HG03103 (cell line): ENCODE measurements around the gene GPER1.

Experiments
- ATAC-seq: cut with Tn5 transposase; IDR thresholded peaks from one replicate; pipeline ENCODE4 v1.9.1; 2021; ENCODE audit warnings: low read depth; ENCODE audit not compliant: unreplicated experiment

GPER1 gene

GRCh38 chr7:1053816-1054370, 34.0 kb upstream of the GPER1 start:
- no peak for ATAC-seq

DNA sequence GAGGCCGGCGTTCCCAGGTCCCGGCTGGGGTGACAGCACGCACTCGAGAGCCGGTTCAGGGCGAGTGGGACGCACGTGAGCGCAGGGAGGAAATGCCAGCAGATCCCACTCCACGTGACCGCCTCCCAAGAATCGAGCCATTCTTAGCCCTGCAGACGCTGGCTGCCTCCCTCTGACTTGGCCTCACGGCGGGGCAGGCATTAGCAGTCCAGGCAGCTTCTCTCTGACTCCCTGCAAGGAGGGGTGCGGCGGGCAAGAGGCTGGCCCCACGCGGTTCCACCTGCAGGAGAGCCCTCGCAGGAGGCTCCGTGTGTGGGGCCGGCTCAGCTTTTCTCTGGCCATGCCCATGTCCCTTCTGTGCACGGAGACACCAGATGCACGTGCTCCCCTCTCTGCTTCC, 33.5 kb upstream of the GPER1 start:
- no peak for ATAC-seq

GRCh38 chr7:1054861-1055450, 33.0 kb upstream of the GPER1 start:
- ATAC-seq, result no peak

GRCh38 chr7:1055491-1055955, 32.4 kb upstream of the GPER1 start:
- no peak for ATAC-seq

- no peak for ATAC-seq
Observed at GRCh38 chr7:1055956-1056784, 31.7 kb upstream of the GPER1 start.

DNA sequence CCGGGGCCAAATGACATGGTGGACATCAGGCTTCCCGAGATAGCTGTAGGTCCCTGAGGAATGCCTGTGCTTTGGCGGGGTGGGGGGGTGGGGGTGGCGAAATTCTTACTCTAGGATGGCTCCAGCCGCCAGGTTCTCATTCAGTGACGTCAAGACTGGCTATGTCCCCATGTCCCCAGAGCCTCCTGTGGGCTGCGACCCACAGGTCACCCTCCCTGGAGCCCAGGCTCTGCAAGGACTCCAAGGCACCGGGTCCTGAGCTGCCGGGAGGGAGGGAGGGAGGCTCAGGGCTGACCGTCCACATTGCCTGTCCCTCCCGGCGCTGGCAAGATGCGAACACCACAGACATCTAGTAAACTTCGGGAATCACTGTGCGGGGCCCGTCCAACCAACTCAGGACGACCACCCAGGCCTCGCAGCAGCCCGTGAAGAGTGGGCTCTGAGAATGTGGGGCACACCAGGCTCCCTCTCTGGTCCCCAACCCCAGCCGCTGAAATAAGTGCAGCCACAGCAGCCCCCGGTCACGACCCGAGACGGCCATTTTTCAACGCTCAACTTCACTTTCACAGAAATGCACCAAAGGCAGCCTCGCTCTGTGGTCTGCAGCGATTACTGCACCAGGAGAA, 31.0 kb upstream of the GPER1 start:
- ATAC-seq, result no peak

- no peak for ATAC-seq
Observed at GRCh38 chr7:1057416-1058291, 30.3 kb upstream of the GPER1 start.

GRCh38 chr7:1058311-1058710, 29.6 kb upstream of the GPER1 start:
- ATAC-seq, result no peak

DNA sequence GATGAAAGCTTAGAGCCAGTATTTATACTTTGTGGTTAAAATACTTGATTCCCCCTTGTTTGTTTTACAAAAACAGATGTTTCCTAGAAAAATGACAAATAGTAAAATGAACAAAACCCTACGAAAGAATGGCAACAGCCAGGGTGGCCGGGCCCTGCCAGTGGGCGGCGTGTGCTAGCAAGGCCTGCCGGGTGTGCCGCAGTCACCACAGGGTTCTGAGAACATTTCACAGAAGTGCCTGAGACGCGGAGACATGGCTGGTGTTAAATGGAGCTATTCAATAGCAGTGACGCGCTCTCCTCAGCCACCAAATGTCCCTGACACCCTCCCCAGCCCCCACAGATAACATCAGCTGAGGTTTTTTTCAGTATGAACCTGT, 29.1 kb upstream of the GPER1 start:
- ATAC-seq, result no peak

DNA sequence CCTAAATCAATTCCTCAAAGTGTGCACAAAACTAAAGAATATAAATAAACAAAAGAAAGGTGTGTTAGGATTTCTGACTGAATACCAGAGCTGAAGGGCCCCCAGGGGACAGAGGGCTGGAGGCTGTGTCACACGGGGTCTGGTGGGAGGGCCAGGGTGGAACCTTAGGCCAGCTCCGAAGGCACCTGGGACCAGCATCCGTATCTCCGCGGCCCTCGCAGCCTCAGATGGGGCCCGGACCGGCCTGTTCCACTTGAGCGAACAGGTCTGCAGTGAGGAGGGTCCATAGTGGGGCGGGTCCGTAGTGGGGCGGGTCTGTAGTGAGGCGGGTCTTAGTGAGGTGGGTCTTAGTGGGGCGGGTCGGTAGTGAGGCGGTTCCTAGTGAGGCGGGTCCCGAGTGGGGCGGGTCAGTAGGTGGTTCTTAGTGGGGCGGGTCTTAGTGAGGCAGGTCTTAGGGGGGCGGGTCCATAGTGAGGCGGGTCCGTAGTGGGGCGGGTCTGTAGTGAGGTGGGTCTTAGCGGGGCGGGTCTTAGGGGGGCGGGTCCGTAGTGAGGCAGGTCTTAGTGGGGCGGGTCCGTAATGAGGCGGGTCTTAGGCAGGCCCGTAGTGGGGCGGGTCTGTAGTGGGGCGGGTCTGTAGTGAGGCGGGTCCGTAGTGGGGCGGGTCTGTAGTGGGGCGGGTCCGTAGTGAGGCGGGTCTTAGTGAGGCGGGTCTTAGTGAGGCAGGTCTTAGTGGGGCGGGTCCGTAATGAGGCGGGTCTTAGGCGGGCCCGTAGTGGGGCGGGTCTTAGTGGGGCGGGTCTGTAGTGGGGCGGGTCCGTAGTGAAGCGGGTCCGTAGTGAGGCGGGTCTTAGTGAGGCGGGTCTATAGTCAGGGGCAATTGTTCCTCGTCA, 28.5 kb upstream of the GPER1 start:
- no peak for ATAC-seq

- ATAC-seq, result no peak
Observed at GRCh38 chr7:1060315-1061072, 27.4 kb upstream of the GPER1 start.

DNA sequence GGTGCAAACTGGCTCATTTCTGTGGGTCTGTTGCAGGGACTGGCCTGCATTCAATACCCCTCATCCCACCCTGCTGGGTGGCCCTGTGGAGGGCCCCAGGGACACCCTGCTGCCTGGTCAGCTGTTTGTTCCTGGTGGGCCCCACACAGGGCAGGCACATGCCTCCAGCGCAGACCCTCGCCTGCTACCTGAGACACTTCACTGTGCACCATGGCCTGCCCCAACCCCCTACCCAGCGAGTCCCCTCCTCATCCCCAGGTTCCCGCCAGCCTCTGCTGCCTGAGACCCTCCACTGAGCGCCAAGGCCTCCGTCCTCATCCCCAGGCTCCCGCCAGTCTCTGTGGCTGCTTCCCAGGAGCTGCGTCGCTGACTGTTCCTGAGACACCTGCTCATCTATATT, 26.7 kb upstream of the GPER1 start:
- ATAC-seq, result no peak

DNA sequence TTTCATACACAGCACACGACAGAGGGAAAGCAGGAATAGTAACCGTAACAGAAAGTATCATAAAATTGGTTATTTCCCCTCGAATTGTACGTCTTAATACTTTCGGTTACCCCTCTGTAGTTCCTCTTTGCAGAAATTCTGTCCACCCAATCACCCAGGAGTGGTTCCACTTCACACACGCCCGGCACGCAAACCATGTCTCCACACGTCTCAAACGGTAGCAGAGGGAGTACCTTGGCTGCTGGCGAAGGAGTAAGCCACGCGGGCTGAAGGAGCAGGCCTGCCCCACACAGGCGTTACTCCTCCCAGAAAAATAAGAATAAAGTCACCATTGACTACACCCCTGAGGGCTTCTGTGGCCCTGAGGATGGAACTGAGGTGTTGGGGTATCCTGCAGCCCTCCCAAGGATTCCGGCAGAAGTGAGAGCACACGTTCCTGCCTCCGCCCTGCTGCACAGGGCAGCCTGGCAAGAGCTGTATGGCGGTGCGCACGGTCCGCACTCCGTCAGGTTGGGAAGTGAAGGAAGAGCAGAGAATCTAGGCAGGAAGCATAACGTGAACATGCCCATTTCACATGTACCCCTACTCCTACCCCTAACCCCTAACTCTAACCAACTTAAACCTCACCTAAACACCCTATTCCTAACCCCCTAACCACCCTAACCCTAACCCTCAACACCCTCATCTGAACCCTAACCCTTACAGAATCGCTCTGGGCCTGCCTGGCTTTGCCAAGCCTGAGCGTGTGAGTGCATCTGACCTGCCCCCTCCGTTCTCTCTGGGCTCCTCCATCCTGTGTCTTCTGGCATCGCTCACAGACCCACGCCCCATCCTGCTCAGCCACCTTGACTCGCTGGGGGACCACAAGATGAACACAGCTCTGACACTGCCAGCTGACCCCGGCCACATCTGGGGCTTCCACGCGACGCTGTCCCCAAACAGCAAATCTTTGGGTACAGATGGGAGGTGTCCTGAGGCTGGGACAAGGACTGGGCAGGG, 25.3 kb upstream of the GPER1 start:
- ATAC-seq, result no peak

DNA sequence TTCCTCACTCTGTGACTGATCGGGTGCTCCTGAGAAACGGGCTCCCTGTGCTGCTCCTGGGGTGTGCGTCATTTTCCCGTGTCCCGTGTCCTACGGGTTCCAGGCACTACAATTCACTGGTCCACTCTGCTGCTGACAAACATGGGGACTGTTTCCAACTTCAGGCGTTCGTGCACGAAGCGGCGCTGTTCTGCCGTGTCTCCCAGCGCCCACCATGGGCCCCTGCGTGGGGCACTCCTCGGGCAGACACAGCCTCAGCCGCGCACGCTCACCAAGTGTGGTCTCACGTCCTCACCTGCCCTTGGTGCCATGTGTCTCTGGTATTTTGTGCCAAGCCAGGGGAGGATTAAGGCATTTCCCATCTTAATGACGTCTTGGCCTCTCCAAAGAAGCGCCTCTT, 24.6 kb upstream of the GPER1 start:
- ATAC-seq, result no peak

- no peak for ATAC-seq
Observed at GRCh38 chr7:1064581-1064980, 23.3 kb upstream of the GPER1 start.

DNA sequence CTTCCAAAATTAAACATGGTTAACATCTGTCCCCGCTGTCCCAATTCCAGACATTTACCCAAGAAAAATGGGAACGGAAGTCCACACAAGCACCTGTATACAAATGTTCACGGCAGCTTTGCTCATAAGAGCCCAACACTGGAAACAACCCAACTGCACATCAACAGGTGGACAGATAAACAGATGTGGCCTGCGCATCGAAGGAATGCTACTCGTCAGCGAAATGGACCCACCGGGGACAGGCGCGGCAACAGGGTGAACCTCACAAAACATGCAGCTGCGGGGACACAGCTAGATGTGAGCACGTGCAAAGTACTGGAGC, 22.7 kb upstream of the GPER1 start:
- no peak for ATAC-seq

GRCh38 chr7:1065585-1066241, 22.2 kb upstream of the GPER1 start:
- peak; percentile 60 for ATAC-seq
